NB4 (cell line): ENCODE results near the gene PNKP.

Experiments
- DNase-seq: peaks from one replicate; pipeline ENCODE4 v3.0.0; 2010; ENCODE audit warnings: low read depth
- H3K4me3 ChIP-seq: one replicate; pipeline ENCODE4 v1.5.1; 2011; ENCODE audit warnings: mild to moderate bottlenecking, low read depth, low read length, moderate library complexity
- CTCF ChIP-seq: IDR thresholded peaks from one replicate; pipeline ENCODE4 v1.5.1; 2012; ENCODE audit warnings: low read depth, low read length
- MAX ChIP-seq: IDR thresholded peaks from 2 replicates; pipeline ENCODE4 v1.6.1; 2011; ENCODE audit warnings: low read depth, low read length
- MYC ChIP-seq: IDR thresholded peaks from 2 replicates; pipeline ENCODE4 v1.6.1; 2011; ENCODE audit warnings: low read depth, low read length
- POLR2A ChIP-seq: IDR thresholded peaks from 2 replicates; pipeline ENCODE4 v1.6.1; 2011; ENCODE audit warnings: mild to moderate bottlenecking; ENCODE audit not compliant: insufficient read length; ENCODE audit errors: extremely low read depth

Gene PNKP

GRCh38 chr19:49855676-49856573, 11.5 kb downstream of the PNKP start:
- H3K4me3 ChIP-seq, result no peak overlapping the region
- no peak for TF ChIP-seq MYC
- no peak for TF ChIP-seq MAX
- no peak for TF ChIP-seq POLR2A
- no peak for TF ChIP-seq CTCF
- no peak for DNase-seq

- TF ChIP-seq CTCF (no peak), MYC (no peak), POLR2A (no peak), MAX (no peak)
- no peak overlapping the region for H3K4me3 ChIP-seq
- DNase-seq, result no peak
Observed at GRCh38 chr19:49855277-49855675, 12.1 kb downstream of the PNKP start.

- TF ChIP-seq CTCF (no peak), POLR2A (no peak), MAX (no peak), MYC (no peak)
- DNase-seq, result no peak
Observed at GRCh38 chr19:49854378-49855263, 12.8 kb downstream of the PNKP start.

GRCh38 chr19:49853852-49854377, 13.5 kb downstream of the PNKP start:
- no peak for TF ChIP-seq MAX
- TF ChIP-seq CTCF, result no peak
- no peak for TF ChIP-seq POLR2A
- no peak for TF ChIP-seq MYC
- no peak for DNase-seq
- H3K4me3 ChIP-seq, result no peak overlapping the region

More at GRCh38 chr19:49854378-49855263, 12.8 kb downstream of the PNKP start:
- H3K4me3 ChIP-seq, result no peak overlapping the region

- DNase-seq, result no peak
- H3K4me3 ChIP-seq, result peak overlapping the region; percentile 67
Observed at GRCh38 chr19:49852631-49853126, 14.7 kb downstream of the PNKP start.

More at GRCh38 chr19:49852631-49853126, 14.7 kb downstream of the PNKP start:
- no peak for TF ChIP-seq CTCF
- no peak for TF ChIP-seq POLR2A
- TF ChIP-seq MAX, result no peak
- TF ChIP-seq MYC, result no peak
